Muscle of leg (tissue), 11 donors: ENCODE results near the gene C6orf52. TPM values are rescaled to one million over a fixed set of nuclear protein-coding genes. Genes with fewer than 3 reads are reported as not detected.

Experiments
- DNase-seq: peaks from one replicate; pipeline ENCODE4 v3.0.0; 2013
- H3K27ac ChIP-seq: one replicate; pipeline ENCODE4 v1.5.1; 2013; ENCODE audit warnings: mild to moderate bottlenecking, low read length, control low read depth
- H3K27me3 ChIP-seq: one replicate; pipeline ENCODE4 v1.6.1; 2013; ENCODE audit warnings: low read length; ENCODE audit not compliant: control insufficient read depth, insufficient read depth
- H3K36me3 ChIP-seq: one replicate; pipeline ENCODE4 v1.6.1; 2013; ENCODE audit warnings: low read length; ENCODE audit not compliant: control insufficient read depth, insufficient read depth
- H3K4me1 ChIP-seq: one replicate; pipeline ENCODE4 v1.6.1; 2013; ENCODE audit warnings: low read length; ENCODE audit not compliant: control insufficient read depth, insufficient read depth
- H3K4me3 ChIP-seq: one replicate; pipeline ENCODE4 v1.5.1; 2013; ENCODE audit warnings: low read length, control low read depth
- H3K9me3 ChIP-seq: replicated peaks from 2 replicates; pipeline ENCODE4 v1.6.1; 2013; ENCODE audit warnings: low read depth, low read length; ENCODE audit not compliant: control insufficient read depth
- WGBS: methylation state at CpG from one replicate; pipeline ENCODE4 v1.1.5; 2013; ENCODE audit warnings: missing lambda C conversion rate; ENCODE audit not compliant: insufficient coverage; 5-methylcytosine and 5-hydroxymethylcytosine counted together
- polyA plus RNA-seq, 8 donors: library from polyadenylated mRNA; unstranded; fragments of 120-200 nt; gene quantifications; one replicate each; pipeline versions ENCODE4 v1.2.1 to v1.2.3, GENCODE V29; 2013; ENCODE audit warnings: inconsistent platforms in 1 of 8, low replicate concordance in 1 of 8; ENCODE audit not compliant: insufficient read length in 8 of 8, insufficient read depth in 1 of 8
- total RNA-seq: library from RNA; stranded (reverse); fragments of 120-200 nt; gene quantifications from one replicate; pipeline ENCODE4 v1.2.4, GENCODE V29; 2013

Gene C6orf52
- total and polyA plus RNA-seq, 9 donors, result 0.64 to 2.7 (median 1.4) TPM

GRCh38 chr6:10626154-10626741 lies 68.2 kb downstream of the C6orf52 start:
- no peak for DNase-seq
- Histone ChIP-seq H3K4me1 (no peaks in the 10 kb centered on the region), H3K4me3 (no peak overlapping the region), H3K36me3 (no peaks in the 10 kb centered on the region), H3K27ac (no peak overlapping the region), H3K9me3 (no peaks in the 10 kb centered on the region), H3K27me3 (no peaks in the 10 kb centered on the region)
- no CpG with 5 or more reads among the region's 9 CpGs for WGBS

- Histone ChIP-seq H3K27ac (no peak overlapping the region), H3K9me3 (no peaks in the 10 kb centered on the region), H3K36me3 (no peaks in the 10 kb centered on the region), H3K4me1 (no peaks in the 10 kb centered on the region), H3K27me3 (no peaks in the 10 kb centered on the region), H3K4me3 (no peak overlapping the region)
- WGBS, result 89% methylated on average over 5 of the region's 5 CpGs
- DNase-seq, result no peak
These were observed 69.6 kb downstream of the C6orf52 start for GRCh38 chr6:10624836-10625235.

GRCh38 chr6:10621847-10622246 lies 72.6 kb downstream of the C6orf52 start:
- H3K9me3 ChIP-seq, result no peaks in the 10 kb centered on the region
- no peaks in the 10 kb centered on the region for H3K4me1 ChIP-seq
- no peak overlapping the region for H3K4me3 ChIP-seq
- H3K27ac ChIP-seq, result no peak overlapping the region
- no peaks in the 10 kb centered on the region for H3K36me3 ChIP-seq
- DNase-seq, result no peak
- H3K27me3 ChIP-seq, result no peaks in the 10 kb centered on the region
- no CpG with 5 or more reads among the region's 4 CpGs for WGBS

Other genes starting within 250 kb of the C6orf52 start
- 1.9 TPM for gene GCNT2, start 173.3 kb downstream of the C6orf52 start, total RNA-seq
- 1 to 10 TPM; 1.8 to 3.8 (median 2.7) TPM for gene GCNT2, start 173.3 kb downstream of the C6orf52 start, polyA plus RNA-seq
- gene PAK1IP1, start 356 bp upstream of the C6orf52 start, total RNA-seq, result 19.7 TPM
- 10 to 100 TPM; 14.4 to 21.3 (median 17.5) TPM for gene PAK1IP1, start 356 bp upstream of the C6orf52 start, polyA plus RNA-seq
- gene TMEM14C, start 28.5 kb upstream of the C6orf52 start, total RNA-seq, result 97.0 TPM
- gene TMEM14C, start 28.5 kb upstream of the C6orf52 start, polyA plus RNA-seq, result 100 to 1,000 TPM in 7 of 8 donors, 10 to 100 TPM in 1; 98.8 to 117 (median 106) TPM
- 74.1 TPM for gene TMEM14B, start 53.2 kb upstream of the C6orf52 start, total RNA-seq
- 10 to 100 TPM; 61.4 to 70.3 (median 68.9) TPM for gene TMEM14B, start 53.2 kb upstream of the C6orf52 start, polyA plus RNA-seq
- 0.04 TPM for gene MAK, start 143.9 kb upstream of the C6orf52 start, total RNA-seq
- gene MAK, start 143.9 kb upstream of the C6orf52 start, polyA plus RNA-seq, result under 1 TPM; 0.23 to 0.65 (median 0.26) TPM
- gene GCM2, start 187.4 kb upstream of the C6orf52 start, total RNA-seq, result not detected
- gene GCM2, start 187.4 kb upstream of the C6orf52 start, polyA plus RNA-seq, result not detected
- gene SYCP2L, start 192.4 kb upstream of the C6orf52 start, total RNA-seq, result 2.6 TPM
- gene SYCP2L, start 192.4 kb upstream of the C6orf52 start, polyA plus RNA-seq, result 1 to 10 TPM in 6 of 8 donors, under 1 TPM in 2; 0.59 to 3.5 (median 2.0) TPM